GM19023 (cell line): ENCODE measurements around the gene PLEKHA6.
A peak's percentile ranks its signal among the peaks of the same experiment; 100 is the strongest.

Source experiments
- ATAC-seq: cut with Tn5 transposase; IDR thresholded peaks from one replicate; pipeline ENCODE4 v1.9.1; 2021; ENCODE audit warnings: mild to moderate bottlenecking, moderate library complexity; ENCODE audit not compliant: unreplicated experiment

PLEKHA6 gene

DNA sequence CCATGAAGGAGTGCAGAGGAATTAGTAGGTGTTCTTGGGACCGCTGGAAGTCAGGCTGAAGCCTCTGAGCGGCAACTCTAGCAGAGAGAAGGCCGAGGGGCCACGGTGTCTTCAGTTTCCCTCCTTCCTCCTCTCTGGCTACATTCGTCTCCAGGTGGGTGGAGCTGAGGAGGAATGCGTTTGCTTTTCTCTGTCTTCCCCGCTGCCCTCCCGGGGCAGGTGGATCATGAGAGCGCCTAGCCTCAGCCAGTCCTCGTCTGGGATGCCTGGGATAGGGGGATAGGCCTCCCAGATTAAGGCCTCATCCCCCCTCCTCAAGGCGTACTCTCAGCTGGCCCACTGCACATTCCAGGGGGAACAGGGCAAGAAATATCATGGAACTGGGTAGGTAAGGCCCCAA is 138.5 kb downstream of the PLEKHA6 start:
- ATAC-seq: no peak

DNA sequence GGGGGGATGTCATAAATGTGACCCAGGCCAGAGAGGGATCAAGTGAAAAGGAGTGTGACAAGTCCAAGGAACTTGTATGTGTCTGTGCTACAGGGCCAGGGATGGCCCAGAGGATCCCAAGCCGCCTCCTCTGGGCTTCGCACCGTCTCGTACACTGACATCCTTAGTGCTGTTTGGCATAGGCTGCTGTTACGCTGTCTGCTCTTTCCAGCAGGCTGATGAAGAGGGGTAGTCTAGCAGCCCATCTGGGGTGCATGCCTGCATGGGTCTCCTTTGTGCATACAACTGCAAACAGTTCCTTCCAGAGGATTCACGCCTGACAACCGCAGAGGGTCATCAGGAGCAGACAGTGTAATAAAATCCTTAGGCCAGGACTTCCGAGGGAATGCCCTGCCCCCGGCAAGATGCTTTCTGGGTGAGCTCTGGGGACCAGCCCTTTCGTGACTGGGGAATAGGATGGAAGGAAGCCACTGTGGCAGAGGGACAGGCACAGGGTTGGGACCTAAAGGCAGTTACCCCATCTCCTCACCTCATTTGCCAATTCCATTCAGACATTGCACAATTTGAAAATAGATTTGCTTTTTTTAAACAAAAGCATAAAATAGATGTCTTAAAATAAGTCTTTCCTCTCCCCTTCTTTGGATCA is 139.6 kb downstream of the PLEKHA6 start:
- no peak for ATAC-seq

DNA sequence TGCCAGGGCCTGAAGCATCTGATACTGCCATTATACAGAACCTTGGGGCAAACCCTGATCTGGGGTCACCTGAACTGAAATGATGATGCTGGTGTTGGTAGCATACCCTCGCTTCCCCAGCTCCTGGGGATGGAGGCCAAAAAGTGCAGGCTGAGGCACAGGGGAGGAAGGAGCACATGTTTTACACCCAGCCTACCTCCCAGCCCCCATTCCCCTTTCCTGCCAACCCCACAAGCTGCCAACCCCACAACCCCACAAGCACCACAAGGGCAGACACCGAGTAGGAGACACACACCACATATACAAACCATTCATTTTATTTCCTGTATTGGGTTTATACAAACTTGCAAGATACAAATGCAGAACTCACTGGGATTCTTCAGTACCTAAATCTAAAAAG is 141.2 kb downstream of the PLEKHA6 start:
- no peak for ATAC-seq

DNA sequence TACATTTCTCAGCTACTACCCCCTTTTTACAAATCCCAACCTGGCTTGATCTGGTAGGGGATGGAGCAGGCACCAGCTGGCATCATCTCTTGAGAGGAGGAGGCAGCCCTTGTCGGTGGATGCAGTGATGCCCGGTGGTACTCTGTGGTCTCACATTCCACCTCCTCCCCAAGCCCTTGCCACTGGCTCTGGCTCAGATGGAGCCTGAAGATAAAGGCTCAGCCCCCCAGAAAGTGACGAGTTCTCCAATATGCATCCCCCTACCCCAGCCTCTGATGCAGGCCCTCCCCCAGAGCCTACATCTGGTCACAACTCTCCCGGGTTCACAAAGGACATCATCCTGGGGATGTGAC is 142.1 kb downstream of the PLEKHA6 start:
- ATAC-seq: no peak

DNA sequence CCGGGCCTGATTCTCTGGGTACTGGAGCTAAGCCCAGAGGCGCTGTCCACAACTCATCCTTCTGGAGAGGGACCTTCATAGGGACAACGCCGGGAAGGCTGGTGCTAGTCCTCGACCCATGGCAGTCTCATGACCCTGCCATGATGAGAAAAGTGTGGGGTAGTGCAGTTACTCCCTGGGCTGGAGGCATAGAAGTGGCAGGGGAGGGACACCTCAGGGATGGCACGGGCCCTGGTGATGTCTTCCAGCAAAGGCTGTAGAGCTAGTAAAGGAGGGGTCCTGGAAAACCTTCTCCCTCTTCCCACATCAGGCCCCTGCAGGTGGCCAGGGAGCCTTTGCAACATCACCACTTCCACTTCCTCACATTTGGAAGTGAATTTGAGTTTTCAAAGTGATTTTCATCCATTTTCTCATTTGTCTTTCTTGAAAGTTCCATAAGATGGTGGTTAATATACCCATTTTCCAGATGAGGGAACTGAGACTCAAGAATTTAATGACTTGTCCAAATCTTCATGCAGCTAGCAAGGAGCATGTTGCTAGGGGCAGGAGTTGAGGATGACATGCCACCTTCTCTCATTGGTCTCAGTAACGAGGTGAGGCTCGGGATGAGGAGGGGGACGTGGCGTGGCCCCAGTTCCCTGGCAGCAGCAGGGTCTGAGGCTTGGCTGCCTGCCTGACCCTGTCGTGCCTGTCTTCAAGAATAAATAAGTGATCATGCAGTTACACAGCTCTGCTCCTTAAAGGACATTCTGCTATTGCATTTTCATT is 142.7 kb downstream of the PLEKHA6 start:
- ATAC-seq: no peak

DNA sequence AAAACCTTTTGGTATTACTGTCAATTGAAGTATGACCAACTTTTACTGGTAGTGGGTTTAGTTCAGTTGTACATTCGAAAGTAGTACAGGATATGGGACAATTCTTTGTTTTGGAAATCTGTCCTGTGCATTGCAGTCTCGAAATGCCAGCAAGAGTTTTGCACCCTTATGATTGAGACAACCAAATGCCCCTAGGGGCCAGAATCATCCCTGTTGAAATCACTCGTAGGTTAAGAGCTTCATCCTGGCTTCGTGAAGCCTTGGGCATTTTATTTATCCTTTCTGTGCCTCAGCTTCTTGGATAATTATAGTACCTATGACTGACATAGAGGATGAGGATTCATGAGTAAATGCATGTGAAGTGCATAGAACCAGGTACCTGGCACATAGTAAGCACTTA is 143.5 kb downstream of the PLEKHA6 start:
- no peak for ATAC-seq

DNA sequence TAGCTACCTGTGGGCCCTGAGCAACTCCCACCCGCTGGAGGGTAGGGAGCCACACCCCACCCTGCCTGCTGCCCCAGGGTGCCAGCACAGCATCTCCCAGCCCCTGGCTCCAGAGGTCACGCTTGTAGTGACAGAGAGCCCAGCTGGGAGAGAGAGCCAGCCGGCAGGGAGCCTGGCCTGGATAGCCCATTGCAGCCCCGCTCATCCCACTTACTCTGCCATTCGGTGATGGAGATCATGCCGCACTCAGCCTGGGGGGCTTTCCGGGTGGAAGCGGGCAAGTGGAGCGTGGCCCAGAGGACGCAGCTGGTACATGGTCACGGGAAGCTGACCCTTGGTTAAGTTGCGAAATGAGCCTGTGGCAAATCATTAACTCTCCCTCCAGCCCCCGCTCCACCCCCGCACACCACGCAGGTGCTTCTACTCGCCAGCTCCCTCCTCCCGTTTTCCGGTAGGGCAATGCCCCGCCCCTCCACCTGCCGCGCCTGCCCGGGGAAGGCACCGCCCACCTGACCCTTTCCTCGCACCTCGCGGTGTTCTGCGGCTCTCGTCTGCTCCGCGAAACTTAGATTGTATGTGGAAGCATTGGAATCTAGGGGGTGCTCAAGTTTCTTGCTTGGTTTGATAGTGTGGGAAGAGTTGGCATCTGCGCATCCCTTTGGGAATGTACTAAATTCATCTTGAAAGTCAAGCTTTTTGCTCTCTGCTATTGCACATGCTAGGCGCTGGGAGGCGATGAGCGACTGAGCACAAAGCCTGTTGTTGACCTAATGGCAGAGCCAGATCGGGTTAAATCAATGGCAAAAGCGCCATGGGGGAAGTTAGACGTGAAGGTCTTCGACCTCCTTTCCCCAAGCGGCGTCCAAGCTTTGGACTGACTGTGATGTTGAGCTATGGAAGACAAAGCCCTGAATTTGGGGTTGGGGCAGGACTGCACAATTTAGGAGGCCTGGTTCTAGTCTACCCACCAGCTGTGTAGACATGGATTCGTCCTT is 145.8 kb downstream of the PLEKHA6 start, which contains the start of gene GOLT1A:
TSS of gene GOLT1A (minus strand) at position 321 of the 995 bp plus-strand sequence. CDS start at position 239, 82 bp downstream.
- ATAC-seq: peak; percentile 71

DNA sequence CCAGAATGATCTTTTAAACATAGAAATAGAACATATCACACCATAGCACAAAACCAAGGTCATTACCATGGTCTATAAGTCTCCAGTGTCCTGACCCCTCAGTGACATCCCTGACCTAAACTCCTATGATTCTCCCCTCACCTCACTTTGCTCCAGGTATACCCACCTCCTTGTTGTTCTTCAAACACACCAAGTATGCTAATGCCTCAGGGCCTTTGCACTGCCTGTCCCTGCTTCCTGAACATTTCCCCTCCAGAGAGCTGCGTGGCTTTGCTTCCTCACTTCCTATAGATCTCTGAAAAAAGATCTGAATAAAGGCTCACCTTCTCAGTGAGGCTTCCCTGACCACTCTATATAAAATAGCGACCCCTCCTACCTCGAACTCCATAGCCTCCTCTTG is 147.0 kb downstream of the PLEKHA6 start:
- ATAC-seq: no peak

DNA sequence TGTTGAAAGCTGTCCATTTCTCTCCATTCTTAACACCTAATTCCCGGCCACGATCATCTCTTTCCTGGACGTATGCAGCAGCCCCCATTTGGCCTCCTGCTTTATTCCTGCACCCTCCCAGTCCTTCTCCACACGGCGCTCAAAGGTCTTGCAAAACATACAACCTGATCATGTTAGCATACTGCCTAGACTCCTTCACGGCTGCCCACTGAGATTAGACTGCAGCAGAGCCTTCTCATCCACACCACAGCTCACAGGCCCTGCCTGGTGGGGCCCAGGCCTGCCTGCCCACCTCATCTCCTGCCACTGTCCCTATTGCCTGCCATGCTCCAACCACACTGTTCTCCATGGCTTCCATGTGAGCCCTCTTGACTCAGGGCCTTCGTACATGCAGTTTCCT is 148.7 kb downstream of the PLEKHA6 start:
- ATAC-seq: no peak

DNA sequence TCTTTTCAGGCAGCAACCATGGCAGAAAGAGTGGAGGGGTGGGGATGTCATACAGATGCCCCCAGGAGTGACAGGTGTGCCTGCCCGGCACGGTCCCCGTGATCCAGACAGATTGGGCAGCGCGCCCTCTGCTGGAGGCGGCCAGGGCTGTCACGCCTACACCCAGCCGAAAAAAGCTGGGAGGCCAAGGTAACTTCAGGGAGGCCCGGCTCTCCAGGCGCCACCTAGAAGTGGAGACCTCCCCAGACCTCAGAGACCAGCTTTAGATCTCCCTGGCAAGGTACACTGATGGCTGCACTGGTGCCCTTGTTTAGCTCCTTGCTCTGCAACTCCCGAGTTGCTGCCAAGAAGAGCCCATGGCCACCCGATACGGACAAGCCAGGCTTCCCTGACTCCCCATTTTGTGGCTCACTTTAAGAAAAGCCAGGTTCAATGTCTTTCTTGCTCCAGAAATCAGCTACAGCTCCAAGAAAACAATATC is 152.6 kb downstream of the PLEKHA6 start:
- ATAC-seq: no peak

DNA sequence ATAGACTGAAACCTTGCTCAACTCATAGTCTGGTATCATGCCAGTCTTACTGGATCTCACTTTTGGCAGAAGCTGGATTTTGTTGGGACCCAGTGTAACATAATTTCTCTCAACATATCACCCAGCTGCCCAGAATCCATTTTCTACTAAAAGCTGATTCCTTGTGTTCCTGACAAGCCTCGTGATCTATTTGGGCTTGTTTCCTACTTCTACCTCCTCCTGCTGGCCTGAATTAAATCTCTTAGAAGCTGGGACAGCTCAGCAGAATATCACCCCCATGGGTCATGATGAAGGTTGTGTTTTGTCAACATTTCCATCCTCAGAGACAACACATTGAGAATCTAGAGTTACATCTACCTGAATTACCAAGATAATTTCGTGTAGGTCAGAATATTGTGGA is 153.6 kb downstream of the PLEKHA6 start:
- ATAC-seq: no peak

DNA sequence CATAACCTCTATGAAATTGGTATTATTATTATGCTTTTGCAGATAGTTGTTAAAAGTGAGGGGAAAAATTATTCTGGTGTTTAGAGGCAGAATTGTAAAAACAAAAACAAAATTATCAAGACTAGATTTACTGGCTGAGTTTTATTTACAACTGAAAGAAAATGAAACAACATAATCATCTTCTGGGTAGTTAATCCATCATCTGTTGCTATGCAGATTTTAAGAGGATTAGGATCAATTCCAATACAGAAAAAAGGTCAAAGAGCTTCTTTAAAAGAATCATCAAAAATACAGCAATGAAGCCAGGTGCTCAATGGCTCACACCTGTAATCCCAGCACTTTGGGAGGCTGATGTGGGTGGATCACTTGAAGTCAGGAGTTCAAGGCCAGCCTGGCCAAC is 154.2 kb downstream of the PLEKHA6 start:
- no peak for ATAC-seq

DNA sequence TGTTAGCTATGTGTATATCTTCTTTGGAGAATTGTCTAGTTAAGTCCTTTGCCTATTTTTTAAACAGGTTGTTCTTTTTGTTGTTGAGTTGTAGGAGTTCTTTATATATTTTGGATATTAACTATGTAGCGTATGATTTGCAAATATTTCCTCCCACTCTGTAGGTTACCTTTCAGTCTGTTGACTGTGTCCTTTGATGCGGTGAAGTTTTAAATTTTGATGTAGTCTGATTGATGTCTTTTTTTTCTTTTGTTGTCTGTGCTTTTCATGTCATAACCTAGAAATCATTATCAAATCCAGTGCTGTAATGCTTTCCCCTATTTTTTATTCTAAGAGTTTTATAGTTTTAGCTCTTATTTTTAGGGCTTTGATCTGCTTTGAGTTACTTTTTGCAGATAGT is 154.8 kb downstream of the PLEKHA6 start:
- ATAC-seq: no peak

DNA sequence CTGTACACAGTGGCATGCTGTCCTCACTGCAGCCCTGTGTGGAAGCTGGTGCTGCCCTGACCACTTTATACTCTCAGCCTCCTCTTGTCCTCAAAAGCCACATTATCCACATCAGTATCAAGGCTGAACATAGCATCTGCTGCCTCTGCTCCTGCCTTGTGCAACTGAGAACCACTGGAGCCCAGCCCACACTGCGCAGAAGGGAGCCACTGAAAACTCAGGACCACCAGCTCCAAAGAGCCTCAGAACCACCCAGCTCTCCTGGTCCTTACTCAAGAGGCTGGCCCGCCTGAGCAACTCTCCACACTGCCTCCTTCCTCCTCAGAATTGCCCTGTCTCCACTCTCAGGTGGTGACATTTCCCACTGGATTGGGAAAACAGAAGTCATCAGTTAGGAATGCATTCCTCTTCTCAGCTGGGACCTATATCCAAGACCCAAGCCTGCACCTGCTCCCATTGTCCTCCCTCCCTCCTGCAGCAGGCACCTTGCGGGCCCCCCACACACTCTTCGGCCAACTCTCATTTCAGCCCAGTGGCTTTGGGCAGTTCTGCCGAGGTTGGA is 156.4 kb downstream of the PLEKHA6 start:
- ATAC-seq: no peak

DNA sequence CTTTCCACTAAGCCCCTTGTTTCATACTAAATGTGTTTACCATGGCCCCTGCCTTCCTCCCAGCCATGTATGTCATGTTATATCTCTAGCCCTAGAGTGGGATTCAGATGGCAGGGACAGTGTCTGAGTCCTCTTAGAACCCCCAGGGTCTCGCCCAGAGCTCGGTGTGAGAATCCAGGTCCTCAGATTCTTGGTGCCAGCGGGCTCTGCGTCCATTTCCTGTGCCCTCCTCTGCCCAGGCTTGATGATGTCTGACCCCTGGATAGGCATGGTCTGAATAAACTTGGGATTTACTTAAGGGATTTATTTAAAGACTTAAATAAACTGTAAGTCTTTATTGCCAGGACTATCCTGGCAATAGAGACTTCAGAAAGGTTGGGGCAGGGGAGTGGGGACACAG is 157.2 kb downstream of the PLEKHA6 start:
- ATAC-seq: no peak

DNA sequence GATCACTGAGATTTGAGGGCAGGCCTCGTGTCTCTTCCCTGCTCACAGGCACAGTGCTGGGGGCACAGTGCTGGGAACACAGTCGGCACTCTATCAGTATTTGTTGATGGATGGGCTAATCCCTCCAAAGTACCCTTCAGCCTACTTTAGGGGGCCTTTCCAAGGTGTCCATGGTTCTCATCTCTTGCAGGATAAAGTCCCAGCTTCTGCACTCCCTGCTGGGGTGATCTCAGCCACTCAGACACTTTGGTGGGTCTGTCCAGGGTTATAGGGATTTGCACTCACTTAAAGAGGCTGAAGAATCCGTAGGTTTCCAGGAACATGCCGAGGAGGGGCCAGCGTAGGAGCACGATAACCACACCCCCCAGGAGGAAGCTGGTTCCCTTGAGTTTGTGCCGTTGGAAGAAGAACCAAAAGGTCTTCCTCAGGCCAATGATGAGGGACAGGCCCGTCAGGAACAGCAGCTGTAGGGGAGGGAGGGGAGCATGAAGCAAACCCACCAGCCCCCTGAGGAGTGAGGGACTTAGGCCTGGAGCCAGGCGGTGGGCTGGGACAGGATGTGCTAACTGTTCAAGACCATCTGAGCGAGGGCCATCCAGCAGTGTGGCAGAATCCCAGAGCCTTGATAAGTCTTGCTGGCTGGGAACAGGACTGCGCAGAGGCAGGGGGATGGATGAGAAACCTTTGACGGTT is 158.2 kb downstream of the PLEKHA6 start:
- no peak for ATAC-seq

DNA sequence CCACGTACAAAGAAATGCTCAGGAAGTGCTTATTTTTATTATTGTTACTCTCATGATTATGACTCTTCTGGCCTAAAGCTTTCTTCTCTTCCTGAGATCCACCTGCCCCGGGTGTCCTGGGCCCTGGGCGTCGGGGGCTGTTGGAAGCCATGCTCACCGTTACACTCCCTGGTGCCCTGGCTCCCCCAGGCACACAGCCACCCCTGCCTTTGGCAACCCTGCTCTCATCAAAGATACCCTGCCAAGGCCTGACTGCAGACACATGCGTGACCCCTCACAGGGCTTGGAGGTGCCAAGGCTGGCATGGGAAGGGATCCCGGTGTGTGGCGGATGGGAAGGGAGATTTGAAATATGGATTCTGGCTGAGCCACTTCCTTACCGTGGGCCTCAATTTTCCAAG is 160.2 kb downstream of the PLEKHA6 start:
- ATAC-seq: no peak

DNA sequence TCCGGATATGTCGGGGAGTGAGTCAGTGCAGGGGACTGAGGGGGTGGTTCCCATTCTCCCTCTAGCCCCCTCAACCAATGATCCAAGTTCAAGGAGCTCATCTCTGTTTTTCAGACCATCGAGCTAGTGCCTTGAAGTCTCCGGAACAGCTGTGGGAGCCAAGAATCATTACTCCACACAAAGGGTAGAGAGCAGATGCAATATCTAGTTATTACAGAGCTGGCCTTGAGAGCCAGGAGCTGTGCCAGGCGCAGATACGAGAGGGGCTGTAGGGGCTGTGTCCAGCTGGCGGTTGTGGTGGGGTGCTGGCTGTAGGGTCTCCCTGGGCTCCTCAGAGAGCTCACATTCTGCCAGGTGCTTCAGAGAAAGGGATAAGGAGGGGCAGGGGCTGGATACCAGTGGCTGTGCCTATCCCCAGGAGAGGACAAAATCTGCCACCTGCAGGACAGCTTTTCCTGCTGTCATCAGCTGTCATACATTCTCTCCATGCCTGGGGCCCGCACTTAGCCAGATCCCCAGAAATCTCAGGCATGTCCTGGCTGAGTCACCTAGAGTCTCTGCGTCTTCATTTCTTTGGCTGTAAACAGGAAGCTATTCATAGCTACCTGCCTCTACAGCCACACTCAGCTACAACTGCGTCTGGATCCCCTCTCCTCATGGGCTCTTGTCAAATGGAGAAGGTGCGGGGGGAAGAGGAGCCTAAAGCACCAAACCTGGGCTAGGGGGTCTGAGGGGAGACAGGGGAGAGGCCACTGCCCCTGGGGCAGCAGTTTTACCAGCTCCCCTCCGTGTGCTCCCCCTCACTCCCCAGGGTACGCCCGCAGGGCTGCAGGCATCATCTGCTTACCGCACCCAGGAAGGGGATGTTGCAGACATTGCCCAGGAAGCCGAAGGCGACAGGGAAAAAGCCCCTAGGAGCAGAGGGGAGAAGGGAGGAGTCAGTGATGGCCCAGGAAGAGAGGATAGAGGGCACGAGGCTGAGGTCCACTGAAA is 161.1 kb downstream of the PLEKHA6 start:
- ATAC-seq: no peak

DNA sequence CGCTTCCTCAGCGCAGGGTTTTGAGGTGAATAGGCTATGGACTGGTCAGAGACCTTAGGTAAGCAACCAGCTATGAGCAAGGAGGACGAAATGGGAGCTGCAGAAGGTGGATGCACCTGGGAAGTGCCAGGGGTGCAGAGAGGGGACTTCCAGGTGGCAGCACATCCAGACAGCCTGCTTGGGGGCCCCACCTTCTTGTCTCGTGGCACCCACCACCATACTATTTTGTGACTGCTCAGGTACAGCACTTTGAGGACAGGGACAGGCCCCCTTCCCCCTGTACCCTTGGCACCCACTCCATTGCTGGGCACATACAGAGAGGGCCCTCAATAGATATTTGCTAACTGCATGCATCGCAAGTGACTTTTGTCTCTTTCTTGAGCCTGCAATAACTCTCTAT is 162.7 kb downstream of the PLEKHA6 start:
- ATAC-seq: no peak
